Endothelial cell of hepatic sinusoid (primary cell): Measurements from ENCODE around the gene GSTM1.
"Not testable (repeated sequence)": the region's sequence is repeated elsewhere in the genome, so short reads cannot be mapped to it uniquely, and the experiment has no call there.

Experiments used
- in situ Hi-C: cut with HindIII; loops from 2 replicates; pipeline ENCODE4 v1.10.0; 2017; ENCODE audit warnings: low sequenced_read_pairs

Gene GSTM1

DNA sequence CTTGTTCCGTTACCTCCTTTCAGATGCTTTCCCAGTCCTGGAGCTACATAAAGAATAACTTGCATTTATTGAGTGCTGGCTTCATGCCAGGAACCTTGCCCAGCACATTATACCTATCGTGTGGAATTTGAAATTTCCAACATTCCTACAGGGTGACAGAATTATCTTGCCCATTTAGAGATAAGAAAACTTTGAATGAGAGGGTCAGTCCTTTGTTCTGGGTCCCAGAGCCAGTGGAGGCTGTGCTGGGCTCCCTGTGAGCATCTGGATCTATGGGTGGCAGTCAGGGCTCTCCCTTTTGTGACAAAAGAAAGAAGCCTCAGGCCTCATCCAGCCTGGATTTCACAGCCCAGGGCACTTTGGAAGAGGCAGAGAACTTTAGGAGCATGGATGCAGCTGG lies 28.5 kb upstream of the GSTM1 start:
- in situ Hi-C loops, result no loop called here

DNA sequence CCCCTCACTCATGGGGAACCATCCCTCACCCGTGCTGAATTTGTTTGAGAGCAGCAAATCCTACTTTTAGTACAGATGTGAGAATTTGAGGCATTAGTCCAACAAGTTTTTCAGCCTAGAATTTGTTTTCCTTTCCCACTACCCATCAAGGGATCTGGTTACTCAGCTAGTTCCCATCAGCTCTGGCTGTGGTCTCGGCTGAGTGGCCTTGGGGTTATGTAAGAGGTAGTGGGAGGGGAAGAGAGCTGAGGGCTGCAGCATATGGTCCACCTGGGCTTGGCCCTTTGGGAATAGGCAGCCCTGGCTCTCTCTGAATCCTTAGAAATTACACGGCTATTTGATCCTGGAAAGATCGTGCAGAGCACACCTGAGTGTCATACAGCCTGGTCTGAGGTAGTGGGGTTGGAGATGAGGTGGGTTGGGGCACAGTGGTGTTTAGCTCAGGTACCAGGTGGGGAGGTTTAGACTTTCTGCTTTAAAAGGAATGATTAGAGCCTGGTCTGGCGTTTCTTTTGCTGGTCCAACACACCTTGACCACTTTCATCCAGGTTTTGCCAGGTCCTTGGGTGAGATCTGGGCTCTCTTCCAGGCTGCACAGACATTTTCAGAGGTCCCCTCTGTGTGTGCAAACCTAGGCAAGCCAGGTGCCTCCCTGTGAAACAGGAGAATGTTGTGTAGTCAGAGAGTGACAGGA lies 27.5 kb upstream of the GSTM1 start:
- in situ Hi-C loops, result no loop called here

GRCh38 chr1:109660691-109661026 lies 27.0 kb upstream of the GSTM1 start:
- in situ Hi-C loops, result not testable (repeated sequence)

- in situ Hi-C loops, result no loop called here
Measured at GRCh38 chr1:109661391-109661790, 26.2 kb upstream of the GSTM1 start.

DNA sequence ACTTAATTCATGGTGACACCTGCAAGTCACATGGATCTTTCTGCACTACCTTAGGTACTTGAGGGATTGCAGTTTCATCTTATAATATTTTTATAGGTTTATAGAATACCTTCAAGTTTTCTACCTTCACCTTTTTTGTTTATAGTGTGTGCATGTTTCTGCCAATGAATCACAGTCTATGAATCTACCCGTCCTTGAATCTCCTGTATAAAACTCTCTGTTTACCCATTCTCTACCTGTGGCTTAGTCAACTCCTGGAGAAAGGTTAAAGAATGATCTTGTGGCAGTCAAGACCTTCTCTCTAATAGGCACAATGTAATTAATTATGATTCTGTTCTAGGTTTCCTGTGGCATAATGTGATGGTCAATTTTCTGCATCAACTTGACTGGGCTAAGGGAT lies 22.9 kb upstream of the GSTM1 start:
- in situ Hi-C loops, result no loop called here

GRCh38 chr1:109667452-109668122 lies 20.0 kb upstream of the GSTM1 start, which contains the start of gene GSTM2:
Gene GSTM2, plus strand, starts transcription at chr1:109668057. Its CDS starts 59 bp downstream, at chr1:109668116.
- in situ Hi-C loops, result no loop called here

- in situ Hi-C loops, result no loop called here
Measured at GRCh38 chr1:109668123-109668775, 19.4 kb upstream of the GSTM1 start.

GRCh38 chr1:109669246-109669948 lies 18.2 kb upstream of the GSTM1 start:
- in situ Hi-C loops, result no loop called here

DNA sequence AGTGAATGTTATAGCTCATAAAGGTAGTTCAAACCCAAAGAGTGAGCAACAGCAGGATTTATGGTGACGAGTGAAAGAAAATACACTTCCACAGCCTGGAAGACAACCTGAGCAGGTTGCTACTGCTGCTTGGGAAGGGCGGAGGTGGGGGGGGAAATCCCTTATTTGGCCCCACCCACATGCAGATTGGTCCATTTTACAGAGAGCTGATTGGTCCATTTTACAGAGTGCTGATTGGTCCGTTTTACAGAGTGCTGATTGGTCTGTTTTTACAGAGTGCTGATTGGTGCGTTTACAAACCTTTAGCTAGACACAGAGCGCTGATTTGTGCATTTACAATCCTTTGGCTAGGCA lies 17.7 kb upstream of the GSTM1 start:
- in situ Hi-C loops, result not testable (repeated sequence)

GRCh38 chr1:109671067-109671466 lies 16.6 kb upstream of the GSTM1 start:
- in situ Hi-C loops, result no loop called here

- in situ Hi-C loops, result not testable (repeated sequence)
Measured at GRCh38 chr1:109673861-109674260, 13.8 kb upstream of the GSTM1 start.

- in situ Hi-C loops, result not testable (repeated sequence)
Measured at GRCh38 chr1:109676683-109677381, 10.8 kb upstream of the GSTM1 start.

DNA sequence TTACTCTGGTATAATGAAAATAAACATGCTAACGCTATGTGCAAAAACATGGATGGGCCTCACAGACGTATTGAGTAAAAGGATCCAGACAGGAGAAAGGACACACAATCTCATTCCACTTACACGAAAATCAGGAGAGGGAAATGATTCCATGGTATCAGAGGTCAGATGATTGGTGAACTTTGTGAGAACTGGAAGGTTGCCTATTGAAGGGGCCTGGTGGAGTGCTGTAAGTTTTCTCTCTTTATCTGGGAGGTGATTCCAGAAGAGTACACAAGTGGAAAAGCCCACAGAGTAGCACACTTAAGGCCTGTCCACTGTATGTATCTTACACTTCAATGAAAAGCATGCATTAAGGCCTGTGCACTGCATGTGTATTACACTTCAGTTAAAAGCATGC lies 10.2 kb upstream of the GSTM1 start:
- in situ Hi-C loops, result no loop called here

DNA sequence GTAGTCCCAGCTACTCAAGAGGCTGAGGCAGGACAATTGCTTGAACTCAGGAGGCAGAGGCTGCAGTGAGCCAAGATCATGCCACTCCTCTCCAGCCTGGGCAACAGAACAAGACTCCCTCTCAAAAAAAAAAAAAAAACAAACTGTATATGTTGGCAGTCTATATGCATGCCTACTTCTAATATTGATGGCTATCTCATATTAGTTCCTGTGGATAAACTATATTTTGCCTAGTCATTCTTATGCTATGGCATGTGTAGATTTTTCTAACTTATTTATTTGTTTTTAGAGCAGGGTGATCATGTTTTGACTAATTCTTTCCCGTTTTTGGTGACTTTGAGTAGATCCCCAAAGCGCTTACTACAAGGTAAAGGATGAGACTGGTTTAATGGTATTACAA lies 9.0 kb upstream of the GSTM1 start:
- in situ Hi-C loops, result not testable (repeated sequence)

DNA sequence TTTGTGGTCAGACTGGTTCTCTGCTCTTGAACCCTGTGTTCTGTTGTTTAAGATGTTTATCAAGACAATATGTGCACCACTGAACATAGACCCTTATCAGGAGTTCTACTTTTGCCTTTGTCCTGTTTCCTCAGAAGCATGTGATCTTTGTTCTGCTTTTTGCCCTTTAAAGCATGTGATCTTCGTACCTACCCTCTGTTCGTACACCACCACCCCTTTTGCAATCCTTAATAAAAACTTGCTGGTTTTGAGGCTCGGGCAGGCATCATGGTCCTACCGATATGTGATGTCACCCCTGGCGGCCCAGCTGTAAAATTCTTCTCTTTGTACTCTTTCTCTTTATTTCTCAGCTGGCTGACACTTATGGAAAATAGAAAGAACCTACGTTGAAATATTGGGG lies 2.8 kb upstream of the GSTM1 start:
- in situ Hi-C loops, result not testable (repeated sequence)

GRCh38 chr1:109685399-109685798 lies 2.2 kb upstream of the GSTM1 start:
- in situ Hi-C loops, result not testable (repeated sequence)

GRCh38 chr1:109685890-109686289 lies 1.7 kb upstream of the GSTM1 start:
- in situ Hi-C loops, result not testable (repeated sequence)

GRCh38 chr1:109687109-109687508 lies 508 bp upstream of the GSTM1 start:
- in situ Hi-C loops, result not testable (repeated sequence)

DNA sequence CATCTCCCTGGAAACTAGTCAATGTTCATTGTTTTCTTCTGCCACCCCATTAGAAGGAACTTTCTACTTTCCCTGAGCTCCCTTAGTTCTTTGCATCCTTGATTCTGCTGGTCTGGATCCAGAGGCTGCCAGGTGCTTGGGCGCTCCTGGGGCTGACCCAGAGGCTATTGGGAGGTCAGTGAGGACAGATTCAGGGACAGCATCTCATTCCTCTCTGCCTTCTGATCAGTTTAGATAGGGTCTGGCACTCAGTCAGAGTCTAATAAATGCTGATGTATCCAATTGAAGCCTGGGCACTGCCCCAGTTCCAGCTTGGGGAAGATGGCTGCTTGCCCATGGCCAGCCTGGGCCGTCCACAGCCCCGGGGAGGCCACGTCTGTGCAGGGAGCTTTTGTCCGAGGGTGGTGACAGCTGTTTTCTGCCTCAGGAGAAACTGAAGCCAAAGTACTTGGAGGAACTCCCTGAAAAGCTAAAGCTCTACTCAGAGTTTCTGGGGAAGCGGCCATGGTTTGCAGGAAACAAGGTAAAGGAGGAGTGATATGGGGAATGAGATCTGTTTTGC lies 2.3 kb downstream of the GSTM1 start:
- in situ Hi-C loops, result no loop called here

DNA sequence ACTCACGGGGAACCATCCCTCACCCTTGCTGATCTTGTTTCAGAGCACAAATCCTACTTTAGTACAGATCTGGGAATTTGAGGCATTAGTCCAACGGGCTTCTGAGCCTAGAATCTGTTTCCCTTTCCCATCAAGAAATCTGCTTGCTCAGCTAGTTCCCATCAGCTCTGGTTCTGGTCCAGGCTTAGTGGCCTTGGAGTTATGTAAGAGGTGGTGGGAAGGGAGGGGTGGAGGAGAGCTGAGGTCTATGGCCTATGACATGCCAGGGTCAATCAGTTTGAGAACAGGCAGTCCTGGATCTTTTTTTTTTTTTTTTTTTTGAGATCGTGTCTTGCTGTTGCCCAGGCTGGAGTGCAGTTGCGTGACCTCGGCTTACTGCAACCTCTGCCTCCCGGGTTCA lies 4.1 kb downstream of the GSTM1 start:
- in situ Hi-C loops, result no loop called here

- in situ Hi-C loops, result not testable (repeated sequence)
Measured at GRCh38 chr1:109694400-109694799, 6.8 kb downstream of the GSTM1 start.
